Endothelial cell of hepatic sinusoid (primary cell): Measurements from ENCODE around the gene AK9.
"Not testable (repeated sequence)": the region's sequence is repeated elsewhere in the genome, so short reads cannot be mapped to it uniquely, and the experiment has no call there.

ENCODE experiments used
- in situ Hi-C: cut with HindIII; loops from 2 replicates; pipeline ENCODE4 v1.10.0; 2017; ENCODE audit warnings: low sequenced_read_pairs

The AK9 gene

DNA sequence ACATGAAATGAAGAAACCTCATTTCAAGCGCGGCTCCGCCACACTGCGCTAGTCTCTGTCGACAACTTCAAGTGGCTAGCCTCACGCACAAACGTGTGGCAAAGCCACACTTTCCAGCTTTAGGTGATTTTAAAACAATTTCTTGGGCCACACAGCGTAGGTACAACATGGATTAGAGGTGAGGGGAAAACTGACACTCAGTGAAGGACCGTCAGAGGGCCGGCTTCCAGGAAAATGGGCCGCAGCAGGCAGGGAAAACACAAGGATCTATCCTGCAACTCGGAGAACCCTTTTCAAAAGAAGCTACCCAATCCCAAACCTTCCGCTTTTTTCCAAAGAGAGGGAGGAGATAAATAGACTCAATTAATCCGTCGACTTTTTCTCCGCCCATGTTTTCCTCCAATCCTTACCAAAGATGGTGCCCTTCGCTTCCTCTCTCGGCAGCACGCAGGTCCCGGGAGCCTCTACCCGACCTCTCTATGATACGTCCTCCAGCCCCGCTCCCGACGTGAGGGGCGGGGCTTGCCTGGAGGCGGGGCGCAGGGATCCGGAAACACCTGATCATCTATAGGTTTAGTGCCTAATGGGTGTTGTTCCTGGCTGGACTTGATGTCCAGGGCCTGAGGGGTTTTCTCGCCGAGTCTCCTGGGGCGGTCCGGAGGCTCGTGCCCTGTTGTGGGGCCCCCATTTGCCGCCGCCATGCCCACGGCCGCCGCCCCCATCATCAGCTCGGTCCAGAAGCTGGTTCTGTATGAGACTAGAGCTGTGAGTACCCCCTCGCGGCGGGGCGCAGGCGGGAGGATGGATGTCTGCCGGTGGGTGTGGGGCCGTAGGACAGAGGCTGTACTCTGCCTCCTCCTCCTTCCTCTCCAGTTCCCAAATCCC, at the start of gene AK9, which contains the start of gene FIG4:
TSS of gene AK9 (minus strand) at position 466 of the 885 bp plus-strand sequence. CDS start 15,457 bp downstream, outside the sequence.
TSS of gene FIG4 (plus strand) at position 560 of the 885 bp plus-strand sequence. CDS start at position 700, 140 bp downstream.
- in situ Hi-C loops, result no loop called here

- in situ Hi-C loops, result no loop called here
Observed at GRCh38 chr6:109740787-109741186, 49.8 kb upstream of the AK9 start.

- in situ Hi-C loops, result no loop called here
Observed at GRCh38 chr6:109739686-109740085, 48.7 kb upstream of the AK9 start.

- in situ Hi-C loops, result no loop called here
Observed at GRCh38 chr6:109738667-109739066, 47.7 kb upstream of the AK9 start.

DNA sequence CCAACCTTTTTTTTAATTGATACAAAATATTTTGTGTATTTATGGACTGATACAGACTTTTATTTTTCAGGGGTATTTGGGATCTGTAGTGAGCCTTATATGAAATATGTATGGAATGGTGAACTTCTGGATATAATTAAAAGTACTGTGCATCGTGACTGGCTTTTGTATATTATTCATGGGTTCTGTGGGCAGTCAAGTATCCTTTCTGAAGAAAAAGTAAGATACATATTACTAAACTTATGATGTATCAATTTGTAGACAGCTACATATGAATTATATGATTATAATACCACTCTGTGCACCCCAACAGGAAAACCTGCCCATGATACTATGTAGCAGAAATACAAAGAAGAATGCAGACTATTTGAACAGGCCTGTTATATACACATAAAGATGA, 47.3 kb upstream of the AK9 start:
- in situ Hi-C loops, result no loop called here

- in situ Hi-C loops, result no loop called here
Observed at GRCh38 chr6:109736273-109737025, 45.4 kb upstream of the AK9 start.

DNA sequence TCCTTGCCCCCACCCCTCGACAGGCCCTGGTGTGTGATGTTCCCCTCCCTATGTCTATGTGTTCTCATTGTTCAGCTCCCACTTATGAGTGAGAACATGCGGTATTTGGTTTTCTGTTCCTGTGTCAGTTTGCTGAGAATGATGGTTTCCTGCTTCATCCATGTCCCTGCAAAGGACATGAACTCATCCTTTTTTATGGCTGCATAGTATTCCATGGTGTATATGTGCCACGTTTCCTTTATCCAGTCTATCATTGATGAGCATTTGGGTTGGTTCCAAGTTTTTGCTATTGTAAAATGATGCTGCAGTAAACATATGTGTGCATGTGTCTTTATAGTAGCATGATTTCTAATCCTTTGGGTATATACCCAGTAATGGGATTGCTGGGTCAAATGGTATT, 34.2 kb upstream of the AK9 start:
- in situ Hi-C loops, result not testable (repeated sequence)

GRCh38 chr6:109722564-109723254, 31.7 kb upstream of the AK9 start:
- in situ Hi-C loops, result no loop called here

- in situ Hi-C loops, result no loop called here
Observed at GRCh38 chr6:109722011-109722410, 31.0 kb upstream of the AK9 start.

- in situ Hi-C loops, result no loop called here
Observed at GRCh38 chr6:109720311-109720710, 29.3 kb upstream of the AK9 start.

GRCh38 chr6:109718991-109719390, 28.0 kb upstream of the AK9 start:
- in situ Hi-C loops, result no loop called here

DNA sequence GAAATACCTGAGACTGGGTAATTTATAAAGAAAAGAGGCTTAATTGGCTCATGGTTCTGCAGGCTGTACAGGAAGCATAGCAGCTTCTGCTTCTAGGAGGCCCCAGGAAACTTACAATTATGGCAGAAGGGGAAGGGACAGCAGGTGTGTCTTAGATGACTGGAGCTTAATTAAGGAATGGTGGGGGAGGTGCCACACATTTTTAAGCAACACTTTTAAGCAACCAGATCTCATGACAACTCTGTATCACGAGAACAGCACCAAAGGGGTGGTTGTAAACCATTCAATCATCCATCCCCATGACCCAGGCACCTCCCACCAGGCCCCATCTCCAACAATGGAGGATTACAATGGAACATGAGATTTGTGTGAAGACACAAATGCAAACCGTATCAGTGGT, 27.0 kb upstream of the AK9 start:
- in situ Hi-C loops, result no loop called here

DNA sequence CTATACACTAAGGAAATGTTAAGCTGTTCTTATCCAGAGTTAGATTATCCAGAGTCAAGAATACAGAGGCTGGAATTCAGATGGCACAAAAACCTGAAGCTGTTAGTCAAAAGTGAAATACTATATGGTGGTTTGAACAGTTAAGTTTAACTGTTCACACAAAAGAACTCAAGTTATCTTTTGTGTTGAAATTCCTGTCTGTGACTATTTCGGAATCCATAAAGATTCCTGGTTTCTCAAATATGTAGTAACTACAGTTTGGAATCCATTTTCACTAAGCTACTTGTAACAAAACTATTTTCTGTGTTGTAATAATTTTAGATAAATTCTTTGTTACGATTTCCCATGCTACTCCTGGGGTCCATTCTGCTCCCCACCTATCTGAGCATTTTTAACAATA, 24.6 kb upstream of the AK9 start:
- in situ Hi-C loops, result no loop called here

GRCh38 chr6:109714611-109715010, 23.6 kb upstream of the AK9 start:
- in situ Hi-C loops, result loop anchor here (5.0 kb wide), 1 partner anchor 103 kb away; no protein-coding TSS in a partner anchor

DNA sequence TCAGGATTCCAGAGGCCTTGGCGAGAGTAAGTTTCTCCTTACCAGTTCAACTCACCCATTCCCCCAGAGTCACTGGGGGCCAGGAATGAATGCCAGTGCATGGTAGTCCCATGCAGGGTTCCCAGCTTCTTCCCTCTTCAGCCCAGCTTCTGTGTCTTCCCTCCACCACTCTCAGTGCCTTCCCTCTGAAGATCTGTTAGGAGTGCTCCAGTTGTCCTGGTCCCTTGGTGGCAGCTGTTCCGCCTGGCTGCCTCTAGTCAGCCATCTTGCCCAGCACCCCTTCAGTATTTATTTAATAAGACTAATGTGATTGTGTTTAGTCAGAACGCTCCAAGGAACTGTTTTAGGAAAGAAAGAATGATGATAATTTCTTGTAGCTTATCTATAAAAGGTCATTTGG, 23.2 kb upstream of the AK9 start:
- in situ Hi-C loops, result loop anchor here (5.0 kb wide), 1 partner anchor 103 kb away; no protein-coding TSS in a partner anchor

DNA sequence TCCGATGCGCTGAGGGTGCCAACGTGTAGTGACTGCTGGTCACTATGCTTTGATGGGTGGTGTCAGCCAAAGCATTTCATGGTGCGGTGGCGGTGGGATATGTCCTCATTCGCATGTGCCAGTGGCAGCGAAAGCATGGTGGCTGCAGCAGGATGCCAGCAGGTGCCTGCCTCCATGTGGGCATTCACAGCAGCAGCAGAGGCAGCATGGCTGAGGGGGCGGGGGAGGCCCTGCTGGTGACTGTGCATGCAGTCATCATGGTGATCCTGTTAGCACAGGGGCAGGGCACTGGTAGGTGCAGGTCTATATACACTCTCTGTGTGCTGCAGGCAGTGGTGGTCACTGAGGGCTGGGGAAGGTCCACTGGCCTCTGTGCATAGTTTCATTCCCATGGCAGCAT, 22.1 kb upstream of the AK9 start:
- in situ Hi-C loops, result loop anchor here (5.0 kb wide), 1 partner anchor 104 kb away; no protein-coding TSS in a partner anchor

DNA sequence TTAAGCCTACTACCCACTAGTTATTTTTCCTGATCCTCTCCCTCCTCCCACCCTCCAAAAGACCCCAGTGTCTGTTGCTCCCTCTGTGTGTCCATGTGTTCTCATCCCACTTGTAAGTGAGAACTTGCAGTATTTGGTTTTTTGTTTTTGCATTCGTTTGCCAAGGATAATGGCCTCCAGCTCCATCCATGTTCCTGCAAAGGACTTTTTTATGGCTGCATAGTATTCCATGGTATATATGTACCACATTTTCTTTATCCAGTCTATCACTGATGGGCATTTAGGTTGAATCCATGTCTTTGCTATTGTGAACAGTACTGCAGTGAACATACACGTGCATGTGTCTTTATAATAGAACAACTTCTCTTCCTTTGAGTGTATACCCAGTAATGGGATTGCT, 17.1 kb upstream of the AK9 start:
- in situ Hi-C loops, result not testable (repeated sequence)

GRCh38 chr6:109706513-109706912, 15.5 kb upstream of the AK9 start:
- in situ Hi-C loops, result no loop called here

GRCh38 chr6:109705258-109705657, 14.3 kb upstream of the AK9 start:
- in situ Hi-C loops, result no loop called here

GRCh38 chr6:109702791-109703190, 11.8 kb upstream of the AK9 start:
- in situ Hi-C loops, result loop anchor here (5.0 kb wide), 2 partner anchors 85 to 345 kb away; no protein-coding TSS in a partner anchor

DNA sequence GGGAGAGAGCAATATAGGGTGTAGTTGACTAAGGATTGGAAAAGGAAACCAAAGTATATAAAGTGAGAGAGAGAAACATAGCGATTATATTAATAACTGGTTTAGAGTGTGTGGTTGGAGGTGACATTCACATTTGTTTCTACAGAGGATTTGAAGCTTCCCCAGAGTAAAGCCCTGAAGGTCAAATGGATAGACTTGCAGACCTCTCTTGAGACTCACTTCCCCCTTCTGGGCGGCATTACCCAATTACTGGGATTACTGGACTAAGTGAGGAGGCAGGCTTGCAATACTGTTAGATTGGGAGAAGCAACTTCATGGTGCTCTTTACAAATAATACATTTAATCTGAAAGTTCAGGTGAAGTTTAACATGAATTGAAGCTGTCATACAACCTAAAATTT, 10.8 kb upstream of the AK9 start:
- in situ Hi-C loops, result loop anchor here (5.0 kb wide), 2 partner anchors 86 to 346 kb away; no protein-coding TSS in a partner anchor
